Keratinocyte (primary cell): ENCODE results near the gene JOSD2. TPM values are rescaled to one million over a fixed set of nuclear protein-coding genes. Genes with fewer than 3 reads are reported as not detected.

Source experiments
- DNase-seq: peaks from one replicate; pipeline ENCODE4 v3.0.0-alpha.2; 2011; ENCODE audit warnings: low read depth, missing footprints, low spot score
- FAIRE-seq: peaks from 2 replicates; lab custom pipeline; 2011; peaks lifted over from hg19 to GRCh38; lab: Jason Lieb, UNC
- H2AFZ ChIP-seq: 2 replicates; pipeline ENCODE4 v1.6.0; 2012; ENCODE audit warnings: low read length, control low read depth, inconsistent platforms; ENCODE audit not compliant: control insufficient read depth
- H3K27ac ChIP-seq: 2 replicates; pipeline ENCODE4 v1.5.1; 2011; ENCODE audit warnings: low read length; ENCODE audit not compliant: control insufficient read depth, insufficient read depth
- H3K27me3 ChIP-seq: 3 replicates; pipeline ENCODE4 v1.6.0; 2011; ENCODE audit warnings: low read length; ENCODE audit not compliant: control insufficient read depth, insufficient read depth; ENCODE audit errors: extremely low read depth
- H3K36me3 ChIP-seq, 2 experiments: 2 replicates in 1 of 2; 3 replicates in 1 of 2; pipeline ENCODE4 v1.5.1; 2011; ENCODE audit warnings: low read length in 2 of 2, mild to moderate bottlenecking in 1 of 2; ENCODE audit not compliant: control insufficient read depth in 2 of 2, insufficient read depth in 2 of 2; ENCODE audit errors: extremely low read depth in 1 of 2
- H3K4me1 ChIP-seq: 3 replicates; pipeline ENCODE4 v1.5.1; 2011; ENCODE audit warnings: low read length; ENCODE audit not compliant: control insufficient read depth, insufficient read depth; ENCODE audit errors: extremely low read depth
- H3K4me2 ChIP-seq: 3 replicates; pipeline ENCODE4 v1.6.0; 2011; ENCODE audit warnings: low read depth, low read length; ENCODE audit not compliant: control insufficient read depth, insufficient read depth; ENCODE audit errors: extremely low read depth
- H3K4me3 ChIP-seq, 3 experiments: fragments of 200-600 bp in 1 of 3; sonication (generic) in 1 of 3; 2 replicates in 2 of 3; 3 replicates in 1 of 3; pipeline ENCODE4 v1.5.1; 2011 to 2016; ENCODE audit warnings: low read length in 3 of 3, mild to moderate bottlenecking in 3 of 3, control low read depth in 2 of 3, inconsistent platforms in 1 of 3, low read depth in 1 of 3, mixed read lengths in 1 of 3, mixed run types in 1 of 3, moderate library complexity in 1 of 3; ENCODE audit not compliant: control insufficient read depth in 2 of 3, insufficient read depth in 2 of 3; ENCODE audit errors: extremely low read depth in 1 of 3
- H3K79me2 ChIP-seq: 2 replicates; pipeline ENCODE4 v1.6.0; 2012; ENCODE audit warnings: low read length; ENCODE audit not compliant: control insufficient read depth, insufficient read depth
- H3K9ac ChIP-seq: 3 replicates; pipeline ENCODE4 v1.6.0; 2011; ENCODE audit warnings: low read length; ENCODE audit not compliant: control insufficient read depth, insufficient read depth; ENCODE audit errors: extremely low read depth
- H3K9me1 ChIP-seq: 3 replicates; pipeline ENCODE4 v1.6.0; 2011; ENCODE audit warnings: low read length; ENCODE audit not compliant: control insufficient read depth, insufficient read depth; ENCODE audit errors: extremely low read depth
- H3K9me3 ChIP-seq: 2 replicates; pipeline ENCODE4 v1.5.1; 2012; ENCODE audit warnings: low read depth, low read length; ENCODE audit not compliant: control insufficient read depth
- H4K20me1 ChIP-seq: 3 replicates; pipeline ENCODE4 v1.6.0; 2011; ENCODE audit warnings: low read length; ENCODE audit not compliant: control insufficient read depth, insufficient read depth; ENCODE audit errors: extremely low read depth
- CTCF ChIP-seq, 3 experiments: IDR thresholded peaks in 1 of 3; conservative IDR thresholded peaks in 1 of 3; optimal IDR thresholded peaks in 1 of 3; 2 replicates in 2 of 3; 3 replicates in 1 of 3; pipeline versions ENCODE3 to v1.5.1; 2011; ENCODE audit warnings: low read length in 3 of 3, mild to moderate bottlenecking in 3 of 3, moderate library complexity in 2 of 3, control low read depth in 1 of 3, inconsistent platforms in 1 of 3; ENCODE audit not compliant: insufficient read depth in 2 of 3; ENCODE audit errors: extremely low read depth in 1 of 3
- EZH2 ChIP-seq: IDR thresholded peaks from one replicate; pipeline ENCODE4 v1.6.1; 2012; ENCODE audit warnings: inconsistent platforms, mild to moderate bottlenecking, low read length, moderate library complexity
- dilution Hi-C: fragments of 300-500 bp; cut with MboI; formaldehyde crosslinking; loops from one replicate; pipeline ENCODE4 v1.7.0; 2020; ENCODE audit warnings: low sequenced_read_pairs; ENCODE audit not compliant: extremely low pct_ligation_motif_present
- polyA plus RNA-seq, 5 experiments: library from polyadenylated mRNA; depleted of rRNA in 3 of 5; stranded (reverse) in 3 of 5; stranded (forward) in 1 of 5; unstranded in 1 of 5; fragments of >200 nt; gene quantifications; 1 replicate in 1 of 5; 2 replicates in 3 of 5; 3 replicates in 1 of 5; pipeline versions ENCODE4 v1.2.1 to v1.2.3, GENCODE V29; 2011 to 2012; ENCODE audit warnings: missing spikeins in 2 of 5, low read depth in 1 of 5, low replicate concordance in 1 of 5

JOSD2 gene
- polyA plus RNA-seq, 1 donor (not counting 4 experiments of a cell fraction or from before 2014, with no cell fraction given) = 18.7 TPM

GRCh38 chr19:50515168-50515561 lies 4.2 kb upstream of the JOSD2 start:
- FAIRE-seq = no peak
- H3K9ac ChIP-seq = no peak overlapping the region
- no peaks in the 10 kb centered on the region for H3K9me3 ChIP-seq
- no peaks in the 10 kb centered on the region for H3K9me1 ChIP-seq
- peaks cover 5% of the 10 kb centered on the region for H3K79me2 ChIP-seq
- DNase-seq = no peak
- no peak overlapping the region for H3K27ac ChIP-seq
- H2AFZ ChIP-seq = no peak overlapping the region
- no peaks in the 10 kb centered on the region for H3K36me3 ChIP-seq
- TF ChIP-seq CTCF (optimal IDR thresholded peaks at IDR 0.05 in 1 of 3, IDR thresholded peaks at IDR 0.05 in 1 of 3, conservative IDR thresholded peaks at IDR 0.05 in 1 of 3; ENCODE audit: extremely low read depth in 1 of 3, insufficient read depth in 2 of 3, low read length in 3 of 3) = no peak
- TF ChIP-seq EZH2 = no peak
- no peaks in the 10 kb centered on the region for H4K20me1 ChIP-seq
- H3K27me3 ChIP-seq = peaks cover 8% of the 10 kb centered on the region
- H3K4me1 ChIP-seq = peaks cover 2% of the 10 kb centered on the region
- H3K4me3 ChIP-seq = no peak overlapping the region
- no peak overlapping the region for H3K4me2 ChIP-seq
- dilution Hi-C loops = no loop called here

- TF ChIP-seq CTCF (optimal IDR thresholded peaks at IDR 0.05 in 1 of 3, IDR thresholded peaks at IDR 0.05 in 1 of 3, conservative IDR thresholded peaks at IDR 0.05 in 1 of 3; ENCODE audit: extremely low read depth in 1 of 3, insufficient read depth in 2 of 3, low read length in 3 of 3) = no peak
- no peak for TF ChIP-seq EZH2
- no peak overlapping the region for H3K4me2 ChIP-seq
- no peak overlapping the region for H3K9ac ChIP-seq
- H3K27ac ChIP-seq = no peak overlapping the region
- peaks cover 4% of the 10 kb centered on the region for H3K4me1 ChIP-seq
- H3K9me3 ChIP-seq = no peaks in the 10 kb centered on the region
- dilution Hi-C loops = no loop called here
- peaks cover 5% of the 10 kb centered on the region for H3K79me2 ChIP-seq
- H3K4me3 ChIP-seq = no peak overlapping the region
- H2AFZ ChIP-seq = no peak overlapping the region
- no peaks in the 10 kb centered on the region for H4K20me1 ChIP-seq
- no peaks in the 10 kb centered on the region for H3K36me3 ChIP-seq
- H3K9me1 ChIP-seq = no peaks in the 10 kb centered on the region
- H3K27me3 ChIP-seq = peaks cover 8% of the 10 kb centered on the region
- no peak for DNase-seq
- FAIRE-seq = no peak
Measured at GRCh38 chr19:50514346-50515167, 3.6 kb upstream of the JOSD2 start.
